Frontal cortex (tissue), 4 donors: ENCODE results near the gene NIPA2. TPM values are rescaled to one million over a fixed set of nuclear protein-coding genes. Genes with fewer than 3 reads are reported as not detected.
"Not testable (repeated sequence)": the region's sequence is repeated elsewhere in the genome, so short reads cannot be mapped to it uniquely, and the experiment has no call there.

Experiments used
- DNase-seq, 2 donors: peaks; one replicate each; pipeline ENCODE4 v3.0.0; 2012; ENCODE audit warnings: low spot score in 2 of 2
- FAIRE-seq: peaks from 2 replicates; lab custom pipeline; 2012; peaks lifted over from hg19 to GRCh38; lab: Jason Lieb, UNC
- total RNA-seq: library from RNA; depleted of rRNA; stranded (reverse); fragments of >200 nt; gene quantifications from one replicate; pipeline ENCODE4 v1.2.3, GENCODE V29; 2014
- donor health status: control.
- donor health status: control.
- donor health status: control.

The NIPA2 gene
- 45.2 TPM for total RNA-seq

GRCh38 chr15:22838292-22839042 lies at the start of gene NIPA2:
NIPA2 (plus strand) TSS chr15:22838666; CDS start chr15:22851732, 13,066 bp downstream.
- DNase-seq (peak; percentile 95 to 96), FAIRE-seq (no peak)

GRCh38 chr15:22794063-22794462 lies 44.4 kb upstream of the NIPA2 start:
- FAIRE-seq: no peak

GRCh38 chr15:22794621-22795167 lies 43.8 kb upstream of the NIPA2 start:
- no peak for FAIRE-seq

More at GRCh38 chr15:22794063-22794462, 44.4 kb upstream of the NIPA2 start:
- no peak for DNase-seq

GRCh38 chr15:22795206-22796063 lies 43.0 kb upstream of the NIPA2 start:
- DNase-seq (no peak), FAIRE-seq (no peak)

More at GRCh38 chr15:22794621-22795167, 43.8 kb upstream of the NIPA2 start:
- DNase-seq: no peak

GRCh38 chr15:22796079-22796478 lies 42.4 kb upstream of the NIPA2 start:
- FAIRE-seq (no peak), DNase-seq (no peak)

- FAIRE-seq (no peak), DNase-seq (no peak)
Observed at GRCh38 chr15:22799902-22800301, 38.6 kb upstream of the NIPA2 start.

GRCh38 chr15:22803006-22803405 lies 35.5 kb upstream of the NIPA2 start:
- not testable (repeated sequence) for FAIRE-seq, DNase-seq

GRCh38 chr15:22806156-22806555 lies 32.3 kb upstream of the NIPA2 start:
- DNase-seq: peak; percentile 8 to 33
- peak; percentile 53 for FAIRE-seq

GRCh38 chr15:22806664-22807063 lies 31.8 kb upstream of the NIPA2 start:
- FAIRE-seq (no peak), DNase-seq (no peak)

- not testable (repeated sequence) for DNase-seq, FAIRE-seq
Observed at GRCh38 chr15:22807831-22808230, 30.6 kb upstream of the NIPA2 start.

GRCh38 chr15:22808240-22808639 lies 30.2 kb upstream of the NIPA2 start:
- DNase-seq (no peak), FAIRE-seq (no peak)

- FAIRE-seq (no peak), DNase-seq (no peak)
Observed at GRCh38 chr15:22808761-22809280, 29.6 kb upstream of the NIPA2 start.

- FAIRE-seq: no peak
- no peak for DNase-seq
Observed at GRCh38 chr15:22810033-22810852, 28.2 kb upstream of the NIPA2 start.

GRCh38 chr15:22810853-22811338 lies 27.6 kb upstream of the NIPA2 start:
- FAIRE-seq (no peak), DNase-seq (no peak)

- FAIRE-seq (no peak), DNase-seq (peak in 1 of 2 donors; percentile 41)
Observed at GRCh38 chr15:22811640-22812039, 26.8 kb upstream of the NIPA2 start.

- no peak for FAIRE-seq
Observed at GRCh38 chr15:22813844-22814243, 24.6 kb upstream of the NIPA2 start.

GRCh38 chr15:22815766-22816165 lies 22.7 kb upstream of the NIPA2 start:
- FAIRE-seq: no peak

More at GRCh38 chr15:22813844-22814243, 24.6 kb upstream of the NIPA2 start:
- DNase-seq: no peak

GRCh38 chr15:22819651-22820050 lies 18.8 kb upstream of the NIPA2 start:
- no peak for FAIRE-seq
- DNase-seq: no peak

More at GRCh38 chr15:22815766-22816165, 22.7 kb upstream of the NIPA2 start:
- DNase-seq: no peak

- DNase-seq: no peak
- no peak for FAIRE-seq
Observed at GRCh38 chr15:22823495-22824128, 14.9 kb upstream of the NIPA2 start.
